HG03342 (cell line): Measurements from ENCODE around the gene SLC27A5.

Experiments used
- ATAC-seq: cut with Tn5 transposase; IDR thresholded peaks from one replicate; pipeline ENCODE4 v1.9.1; 2021; ENCODE audit warnings: mild to moderate bottlenecking, moderate library complexity; ENCODE audit not compliant: unreplicated experiment

SLC27A5 gene, protein sequence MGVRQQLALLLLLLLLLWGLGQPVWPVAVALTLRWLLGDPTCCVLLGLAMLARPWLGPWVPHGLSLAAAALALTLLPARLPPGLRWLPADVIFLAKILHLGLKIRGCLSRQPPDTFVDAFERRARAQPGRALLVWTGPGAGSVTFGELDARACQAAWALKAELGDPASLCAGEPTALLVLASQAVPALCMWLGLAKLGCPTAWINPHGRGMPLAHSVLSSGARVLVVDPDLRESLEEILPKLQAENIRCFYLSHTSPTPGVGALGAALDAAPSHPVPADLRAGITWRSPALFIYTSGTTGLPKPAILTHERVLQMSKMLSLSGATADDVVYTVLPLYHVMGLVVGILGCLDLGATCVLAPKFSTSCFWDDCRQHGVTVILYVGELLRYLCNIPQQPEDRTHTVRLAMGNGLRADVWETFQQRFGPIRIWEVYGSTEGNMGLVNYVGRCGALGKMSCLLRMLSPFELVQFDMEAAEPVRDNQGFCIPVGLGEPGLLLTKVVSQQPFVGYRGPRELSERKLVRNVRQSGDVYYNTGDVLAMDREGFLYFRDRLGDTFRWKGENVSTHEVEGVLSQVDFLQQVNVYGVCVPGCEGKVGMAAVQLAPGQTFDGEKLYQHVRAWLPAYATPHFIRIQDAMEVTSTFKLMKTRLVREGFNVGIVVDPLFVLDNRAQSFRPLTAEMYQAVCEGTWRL

GRCh38 chr19:58511353-58512208, at the start of gene SLC27A5:
TSS of gene SLC27A5 (minus strand) at chr19:58511992. CDS start at chr19:58511955, 37 bp downstream.
- ATAC-seq, result no peak

DNA sequence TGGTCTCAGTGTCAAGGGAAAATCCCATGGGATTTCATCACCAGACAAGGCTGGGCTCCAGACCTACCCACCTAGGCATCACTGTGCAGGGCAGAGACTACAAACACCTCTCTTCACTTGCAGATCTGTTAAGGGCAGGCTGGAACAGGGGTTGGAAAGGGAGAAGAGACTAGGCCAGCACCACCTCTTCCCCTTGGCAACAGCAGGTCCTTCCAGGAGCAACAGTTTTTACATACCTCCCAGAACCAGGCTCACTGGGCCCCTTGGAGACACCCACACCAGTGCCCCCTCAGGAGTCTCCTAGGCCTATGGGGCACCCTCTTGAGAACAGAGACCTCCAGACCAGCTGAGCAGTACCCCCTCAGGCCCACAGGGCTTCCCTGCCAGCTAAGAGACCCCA, 49.1 kb upstream of the SLC27A5 start:
- no peak for ATAC-seq

DNA sequence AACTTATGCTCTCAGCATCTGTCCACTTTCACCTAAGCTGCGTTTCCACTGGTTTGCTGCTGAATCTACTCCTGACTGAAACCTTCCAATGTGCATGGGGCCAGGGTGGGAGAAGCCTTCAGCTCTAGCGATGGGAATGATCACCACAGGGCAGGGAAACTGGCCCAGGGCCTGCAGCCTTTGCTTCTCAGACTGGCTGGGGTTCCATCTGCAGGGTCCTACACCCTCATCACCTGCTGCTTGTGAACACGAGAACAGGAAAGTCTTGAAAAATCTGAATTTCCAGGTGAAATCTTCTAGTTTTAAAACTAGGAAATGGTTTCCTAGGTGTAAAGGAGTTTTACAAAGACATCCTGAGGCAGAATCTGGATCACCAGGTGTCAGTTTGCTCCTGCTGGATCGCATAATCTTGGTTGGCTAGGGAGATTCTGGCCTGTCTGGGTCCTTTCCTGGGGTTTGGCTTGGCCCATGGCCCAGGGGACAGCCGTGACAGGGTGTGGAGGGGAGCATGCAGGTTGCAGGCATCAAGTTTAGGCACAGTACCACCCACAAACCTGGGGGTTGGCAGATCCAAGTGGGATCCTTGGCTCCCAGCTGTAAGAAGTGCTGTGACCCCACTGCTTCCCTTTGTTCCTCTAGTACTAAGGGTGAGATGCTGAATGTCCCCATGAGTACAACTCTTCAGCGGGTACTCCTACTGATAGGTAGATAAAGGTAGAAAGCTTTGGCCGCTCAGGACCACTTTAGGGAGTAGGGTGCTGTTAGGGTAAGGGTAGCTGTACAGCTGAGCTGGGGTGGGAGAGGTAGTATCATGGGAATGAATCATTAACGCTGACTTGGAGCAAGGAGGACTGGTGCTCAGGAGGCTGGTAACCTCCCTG, 48.5 kb upstream of the SLC27A5 start:
- ATAC-seq, result no peak

DNA sequence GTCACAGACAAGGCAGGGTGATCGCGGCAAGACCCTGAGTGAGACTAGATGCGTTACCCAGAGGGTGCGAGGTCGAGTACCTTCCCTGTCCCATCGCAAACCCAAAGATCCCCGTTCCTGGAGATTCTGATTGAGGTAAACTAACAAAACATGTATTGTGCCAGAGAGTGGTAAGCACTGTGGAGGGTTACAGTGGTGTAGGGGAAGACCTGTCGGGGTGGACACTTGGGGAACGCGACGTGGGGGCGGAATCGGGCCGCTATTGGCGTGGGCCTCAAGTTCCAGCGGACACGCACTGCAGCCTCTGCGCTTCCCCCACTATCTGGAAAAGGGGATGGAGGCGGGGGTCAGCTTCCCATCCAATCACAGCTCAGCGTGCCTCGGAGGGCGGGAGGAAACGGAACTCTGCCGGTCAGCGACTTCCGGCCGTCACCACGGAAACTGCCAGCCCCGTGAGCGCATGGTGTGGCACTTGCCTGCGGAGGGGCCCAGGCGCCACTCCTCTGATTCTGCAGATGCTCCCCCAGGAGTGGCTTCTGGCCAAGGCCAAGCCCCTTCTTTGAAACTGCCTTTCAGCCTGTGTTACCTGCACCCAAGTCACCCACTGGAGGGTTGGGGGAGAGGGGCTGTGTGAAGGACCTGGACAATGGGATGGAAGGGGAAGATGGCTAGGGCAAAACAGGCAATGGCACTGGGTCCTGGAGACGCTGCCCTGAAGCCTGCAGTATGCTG, 47.6 kb upstream of the SLC27A5 start:
- ATAC-seq, result peak; percentile 11

- ATAC-seq, result peak; percentile 45
Observed at GRCh38 chr19:58558623-58559274, 47.0 kb upstream of the SLC27A5 start.

DNA sequence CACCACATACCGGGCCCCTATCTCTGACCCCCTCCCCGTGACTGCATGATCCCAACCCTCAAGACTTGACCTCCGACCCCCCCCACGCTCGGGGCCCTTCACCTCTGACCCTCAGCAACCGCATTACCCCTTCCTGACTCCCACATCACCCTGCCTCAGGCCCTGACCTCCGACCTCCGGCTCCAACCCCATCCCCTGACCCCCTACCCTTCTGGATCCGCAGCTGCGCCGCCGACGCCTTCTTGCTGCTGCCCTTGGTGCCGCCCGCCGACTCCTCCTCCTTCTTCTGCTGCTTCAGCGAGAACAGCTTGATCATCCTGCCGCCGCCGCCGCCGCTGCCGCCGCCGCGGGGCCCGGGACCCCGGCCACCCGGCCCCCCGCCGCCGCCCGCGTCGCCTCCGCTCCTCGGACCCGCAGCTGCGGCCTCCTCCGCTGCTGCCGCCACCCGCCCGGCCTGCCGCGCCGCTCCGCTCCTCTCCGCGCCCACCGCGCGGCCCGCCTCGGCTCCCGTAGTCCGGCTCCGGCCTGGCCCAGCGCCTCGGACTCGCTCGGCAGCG, 46.4 kb upstream of the SLC27A5 start, which contains the start of gene UBE2M:
Gene UBE2M (minus strand): TSS at position 546 of the 557 bp plus-strand sequence. CDS start 230 bp downstream, at position 316.
- ATAC-seq, result no peak

GRCh38 chr19:58557221-58558065, 45.7 kb upstream of the SLC27A5 start:
- ATAC-seq, result no peak

- ATAC-seq, result no peak
Observed at GRCh38 chr19:58556622-58557220, 44.9 kb upstream of the SLC27A5 start.

GRCh38 chr19:58555920-58556621, 44.3 kb upstream of the SLC27A5 start:
- ATAC-seq, result no peak

GRCh38 chr19:58555369-58555885, 43.6 kb upstream of the SLC27A5 start:
- ATAC-seq, result no peak

GRCh38 chr19:58554494-58555368, 42.9 kb upstream of the SLC27A5 start, which contains the start of gene CHMP2A:
TSS of gene CHMP2A (minus strand) at chr19:58555105. CDS start at chr19:58554212, 893 bp downstream.
- peak; percentile 26 for ATAC-seq

- no peak for ATAC-seq
Observed at GRCh38 chr19:58553799-58554493, 42.2 kb upstream of the SLC27A5 start.

- no peak for ATAC-seq
Observed at GRCh38 chr19:58552655-58553054, 40.9 kb upstream of the SLC27A5 start.

- ATAC-seq, result no peak
Observed at GRCh38 chr19:58551577-58552471, 40.0 kb upstream of the SLC27A5 start.
